Measurements from ENCODE around the gene TRMT44. TPM values are rescaled to one million over a fixed set of nuclear protein-coding genes. Genes with fewer than 3 reads are reported as not detected.

TRMT44 gene
- total RNA-seq, 4 donors from 2014 or later, result 9.1 to 37.1 (median 22.5) TPM

DNA sequence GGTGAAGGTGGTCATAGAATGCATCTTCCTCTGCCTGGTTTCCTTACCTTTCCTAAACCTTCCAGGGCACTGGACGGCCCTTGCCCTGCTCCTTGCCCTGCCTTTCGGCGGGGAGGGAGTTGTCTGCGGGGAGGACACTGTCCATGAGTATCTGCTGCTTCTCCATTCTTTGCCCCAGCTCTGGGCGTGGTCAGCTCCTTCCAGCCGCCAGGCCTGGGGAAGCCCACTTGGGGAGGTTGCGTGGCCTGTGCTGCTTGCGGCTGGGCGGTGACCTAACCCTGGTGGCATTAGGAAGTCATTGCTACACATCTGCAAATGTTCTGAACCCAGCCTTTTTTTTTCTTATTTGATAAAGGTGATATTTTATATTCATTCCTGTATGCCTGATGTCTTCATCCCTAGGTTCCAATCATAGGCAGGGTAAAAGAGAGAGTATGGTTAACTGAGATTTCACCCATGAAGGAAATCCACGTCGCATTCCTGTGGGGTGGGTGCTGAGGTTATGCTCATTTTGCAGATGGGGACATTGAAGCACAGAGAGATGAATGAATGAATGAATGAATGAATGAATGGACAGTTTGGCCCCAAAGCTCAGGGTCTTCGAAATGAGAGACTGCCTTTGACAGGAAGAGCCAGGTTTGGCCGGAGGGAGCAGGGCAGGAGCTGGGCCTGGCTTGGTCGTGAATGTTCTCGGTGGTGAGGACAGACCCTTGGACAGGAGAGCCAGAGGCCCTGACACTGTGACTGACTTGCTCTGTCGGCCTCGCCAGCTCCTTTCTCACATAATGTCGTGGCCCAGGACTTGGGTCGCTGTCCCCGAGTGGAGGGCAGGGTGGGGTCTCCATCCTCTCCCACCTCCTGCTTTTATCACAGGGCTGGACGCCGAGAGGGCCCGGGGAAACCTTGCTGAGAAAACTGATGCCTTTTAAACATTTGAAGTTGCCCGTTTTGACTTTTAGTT is 81.9 kb downstream of the TRMT44 start:
- TF ChIP-seq, protein P1, sequence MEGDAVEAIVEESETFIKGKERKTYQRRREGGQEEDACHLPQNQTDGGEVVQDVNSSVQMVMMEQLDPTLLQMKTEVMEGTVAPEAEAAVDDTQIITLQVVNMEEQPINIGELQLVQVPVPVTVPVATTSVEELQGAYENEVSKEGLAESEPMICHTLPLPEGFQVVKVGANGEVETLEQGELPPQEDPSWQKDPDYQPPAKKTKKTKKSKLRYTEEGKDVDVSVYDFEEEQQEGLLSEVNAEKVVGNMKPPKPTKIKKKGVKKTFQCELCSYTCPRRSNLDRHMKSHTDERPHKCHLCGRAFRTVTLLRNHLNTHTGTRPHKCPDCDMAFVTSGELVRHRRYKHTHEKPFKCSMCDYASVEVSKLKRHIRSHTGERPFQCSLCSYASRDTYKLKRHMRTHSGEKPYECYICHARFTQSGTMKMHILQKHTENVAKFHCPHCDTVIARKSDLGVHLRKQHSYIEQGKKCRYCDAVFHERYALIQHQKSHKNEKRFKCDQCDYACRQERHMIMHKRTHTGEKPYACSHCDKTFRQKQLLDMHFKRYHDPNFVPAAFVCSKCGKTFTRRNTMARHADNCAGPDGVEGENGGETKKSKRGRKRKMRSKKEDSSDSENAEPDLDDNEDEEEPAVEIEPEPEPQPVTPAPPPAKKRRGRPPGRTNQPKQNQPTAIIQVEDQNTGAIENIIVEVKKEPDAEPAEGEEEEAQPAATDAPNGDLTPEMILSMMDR (IDR thresholded peaks at IDR 0.05; ENCODE audit: low read depth), result no peak

DNA sequence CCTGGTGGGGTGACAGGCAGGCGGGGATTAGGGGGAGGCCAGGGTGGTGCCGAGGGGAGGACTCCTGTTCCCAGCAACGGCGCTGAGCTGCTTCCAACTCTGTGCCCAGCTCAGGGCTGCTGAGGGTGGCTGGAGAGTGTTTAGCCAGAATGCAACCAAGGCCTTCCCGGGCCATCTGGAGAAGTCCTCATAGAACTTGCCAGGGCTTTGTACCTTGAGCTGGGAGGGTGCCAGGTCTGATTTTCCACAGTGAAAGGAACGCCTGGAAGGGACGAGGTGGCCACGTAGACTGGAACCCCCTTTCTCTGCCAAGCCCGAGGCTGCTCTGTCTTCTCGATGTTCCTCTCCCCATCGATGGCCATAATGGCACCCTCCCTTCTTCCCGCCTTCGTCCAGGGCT is 82.6 kb downstream of the TRMT44 start:
- TF ChIP-seq, protein P1 (IDR thresholded peaks at IDR 0.05; ENCODE audit: low read depth), result no peak

DNA sequence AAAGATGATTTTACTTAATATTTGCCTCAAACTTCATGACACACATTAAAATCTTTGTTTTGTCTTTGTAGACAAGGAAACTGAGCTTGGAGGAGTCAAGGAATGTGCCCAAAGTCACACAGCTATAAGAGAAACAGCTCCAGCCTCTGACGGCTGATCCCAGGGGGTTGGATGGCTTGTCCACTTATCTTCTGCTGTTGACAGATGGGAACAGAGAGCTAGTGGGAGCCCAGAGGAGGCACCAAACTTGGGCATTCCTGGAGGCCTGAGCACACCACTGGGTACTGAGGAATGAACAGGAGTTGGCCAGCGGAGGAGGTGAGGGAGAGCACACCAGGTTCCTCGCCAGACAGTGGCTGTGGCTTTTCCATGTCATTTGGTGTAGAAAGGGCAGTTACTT is 83.2 kb downstream of the TRMT44 start:
- TF ChIP-seq, protein P1 (IDR thresholded peaks at IDR 0.05; ENCODE audit: low read depth), result no peak

DNA sequence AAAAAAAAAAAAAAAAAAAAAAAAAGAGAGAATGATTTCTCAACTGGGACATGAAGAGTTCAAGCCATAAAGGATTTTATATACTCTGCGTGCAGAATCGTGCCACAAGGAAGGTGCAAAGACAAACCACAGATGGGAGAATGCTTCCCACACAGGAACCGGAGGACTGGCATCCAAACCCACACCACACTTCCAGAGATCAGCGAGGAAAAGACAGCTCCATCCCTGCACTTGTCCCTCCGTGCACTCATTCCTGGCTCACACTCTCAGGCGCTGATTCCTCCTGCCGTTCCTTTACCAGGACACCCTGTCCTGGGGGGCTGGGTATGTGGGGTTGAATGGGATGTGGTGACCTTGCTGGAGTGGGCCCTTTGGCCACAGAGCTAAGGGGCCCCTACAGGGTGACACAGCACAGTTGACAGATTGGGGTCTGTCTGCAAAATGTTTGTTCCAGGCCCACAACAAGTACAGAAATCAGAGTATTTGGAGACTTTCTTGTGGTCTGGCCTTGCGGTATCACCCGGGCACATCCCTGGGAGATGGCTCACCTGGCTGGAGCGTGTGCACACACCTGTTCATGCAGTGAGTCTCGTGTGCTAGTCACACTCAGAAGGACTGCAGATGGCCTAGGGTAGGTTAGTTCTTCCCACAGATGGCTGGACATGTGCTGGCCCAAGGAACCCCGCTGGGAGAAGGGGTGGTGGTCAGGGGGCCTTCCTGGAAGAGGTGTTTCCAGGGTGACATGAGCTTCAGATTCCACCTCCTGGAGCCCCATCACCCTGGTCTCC is 84.2 kb downstream of the TRMT44 start:
- TF ChIP-seq, protein P1 (IDR thresholded peaks at IDR 0.05; ENCODE audit: low read depth), result no peak

DNA sequence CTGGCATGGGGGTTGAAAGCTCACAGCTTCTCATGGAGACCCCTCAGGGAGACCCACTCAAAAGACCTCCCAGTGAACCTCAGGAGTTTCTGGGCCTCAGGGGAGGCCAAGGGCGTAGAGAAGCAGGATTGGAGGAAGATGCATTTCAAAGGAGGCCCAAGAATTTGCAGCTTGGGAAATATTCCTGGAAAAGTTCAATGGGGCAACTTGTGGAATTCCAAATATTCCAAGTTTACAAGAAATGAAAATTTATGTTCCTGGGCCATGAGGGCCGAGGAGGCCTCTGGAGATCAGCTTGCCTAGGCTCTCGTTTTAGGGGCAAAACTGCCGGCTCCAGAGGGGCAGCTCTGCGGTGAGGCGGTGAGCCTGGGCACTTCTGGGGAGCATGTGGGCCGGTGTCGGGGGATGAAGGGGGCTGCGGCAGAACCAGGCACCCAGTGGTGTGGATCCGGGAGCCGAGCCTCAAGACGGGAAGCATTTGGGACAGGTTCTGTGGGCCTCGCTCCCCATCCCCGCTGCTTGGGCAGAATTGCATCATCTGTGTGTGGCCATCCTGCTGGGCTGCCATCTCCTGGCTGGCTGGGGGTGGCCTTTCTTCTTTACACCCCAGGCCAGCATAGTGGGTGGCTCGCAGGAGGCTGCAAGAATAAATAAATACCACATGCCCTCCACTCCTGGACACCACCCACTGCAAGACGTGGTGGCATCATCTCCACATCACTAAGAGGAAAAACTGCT is 85.0 kb downstream of the TRMT44 start:
- TF ChIP-seq, protein P1 (IDR thresholded peaks at IDR 0.05; ENCODE audit: low read depth), result no peak

Small RNA genes within 50 kb of the gene (small RNA-seq; reads per million reads assigned to genes)
- gene RNA5SP152, result 0.36 reads per million

Other genes starting within 250 kb of the TRMT44 start
- 10 to 100 TPM; 15.3 to 43.3 (median 31.9) TPM for gene SH3TC1, start 241.5 kb upstream of the TRMT44 start, total RNA-seq
- 10 to 100 TPM; 40.7 to 65.9 (median 56.9) TPM for gene HTRA3, start 171.0 kb upstream of the TRMT44 start, total RNA-seq
- gene ACOX3, start 54 bp upstream of the TRMT44 start, total RNA-seq, result 10 to 100 TPM; 12.2 to 33.7 (median 17.3) TPM
- gene GPR78, start 139.6 kb downstream of the TRMT44 start, total RNA-seq, result not detected
- gene CPZ, start 152.0 kb downstream of the TRMT44 start, total RNA-seq, result 1 to 10 TPM in 1 of 4 donors, under 1 TPM in 1, not detected in 2; 0.75 to 6.1 TPM